Heart right ventricle (tissue), 16 donors: ENCODE data around the gene CDC42BPA. TPM values are rescaled to one million over a fixed set of nuclear protein-coding genes. Genes with fewer than 3 reads are reported as not detected.

Source experiments
- ATAC-seq, 8 donors: fragments of 200-7000 bp; cut with Tn5 transposase; one replicate each; pipeline ENCODE4 v1.9.1; 2020; ENCODE audit warnings: mild to moderate bottlenecking in 8 of 8, moderate library complexity in 8 of 8, moderate number of reproducible peaks in 1 of 8
- DNase-seq, 2 donors: peaks; one replicate each; pipeline ENCODE4 v3.0.0-alpha.2; 2020
- H3K27ac ChIP-seq, 10 donors: fragments of 200-600 bp; sonication (generic) in 2 of 10; one replicate each; pipeline versions ENCODE4 v1.5.0 to v1.8.0; 2020 to 2022; ENCODE audit warnings: mild to moderate bottlenecking in 3 of 10
- H3K27me3 ChIP-seq, 7 donors: fragments of 200-600 bp; one replicate each; pipeline ENCODE4 v1.8.0; 2021 to 2022; ENCODE audit warnings: mild to moderate bottlenecking in 2 of 7
- H3K36me3 ChIP-seq, 9 donors: fragments of 200-600 bp; sonication (generic) in 1 of 9; one replicate each; pipeline versions ENCODE4 v1.5.0 to v1.8.0; 2020 to 2022; ENCODE audit warnings: mild to moderate bottlenecking in 2 of 9
- H3K4me1 ChIP-seq, 9 donors: fragments of 200-600 bp; sonication (generic) in 1 of 9; one replicate each; pipeline versions ENCODE4 v1.5.0 to v1.8.0; 2020 to 2022; ENCODE audit warnings: mild to moderate bottlenecking in 4 of 9
- H3K4me3 ChIP-seq, 10 donors: fragments of 200-600 bp; sonication (generic) in 2 of 10; one replicate each; pipeline versions ENCODE4 v1.5.0 to v1.8.0; 2020 to 2022; ENCODE audit warnings: mild to moderate bottlenecking in 7 of 10, moderate library complexity in 2 of 10
- H3K9me3 ChIP-seq, 11 donors: fragments of 200-600 bp in 10 of 11; sonication (generic) in 2 of 11; one replicate each; pipeline versions ENCODE4 v1.5.0 to v1.8.0; 2013 to 2022; ENCODE audit warnings: mild to moderate bottlenecking in 2 of 11, control low read depth in 1 of 11, moderate library complexity in 1 of 11
- CTCF ChIP-seq, 9 donors: fragments of 200-600 bp; sonication (generic) in 2 of 9; IDR thresholded peaks; one replicate each; pipeline versions ENCODE4 v1.5.0 to v1.8.0; 2021 to 2022; ENCODE audit warnings: antibody characterized with exemption in 9 of 9, mild to moderate bottlenecking in 5 of 9, moderate library complexity in 1 of 9
- WGBS, 2 donors: extraction: QIAGEN DNeasy Blood & Tissue Kit; methylation state at CpG; one replicate each; pipeline ENCODE4 v1.1.7; 2013; ENCODE audit warnings: inconsistent platforms in 1 of 2; 5-methylcytosine and 5-hydroxymethylcytosine counted together
- intact Hi-C, 10 donors: fragments of 100-400 bp; cut with DNase I; formaldehyde crosslinking; loops; one replicate each; pipeline versions ENCODE4 v1.11.1 to v1.14.2; 2022
- polyA plus RNA-seq, 2 donors: library from polyadenylated mRNA; stranded (reverse); fragments of 200-250 nt; gene quantifications; one replicate each; pipeline ENCODE4 v1.2.3, GENCODE V29; 2013
- total RNA-seq, 10 donors: library from RNA; stranded (reverse); fragmentation: NEBNext Ultra II Directional in 3 of 10; extraction: Animal tissue kit (Norgen Biotek cat#: 25700) in 3 of 10; gene quantifications; one replicate each; pipeline versions ENCODE4 v1.2.1 to v1.2.4, GENCODE V29; 2021 to 2023
- donor health status: Arrhythmogenic right ventricular cardiomyopathy.
- donor health status: ischemic (EF 13 %, LVEDD 7.1; RV severe dilation, severe dysfunction).
- donor health status: healthy with polysubstance abuse.
- donor health status: DM: no; HTN: yes; CAD: no.
- donor health status: DM: no; HTN: no; CAD: no.
- donor health status: ischemic (EF 25% LVEDD 6.9; RV normal size, moderate dysfunction).
- donor health status: ischemic (EF 25% LVEDD 5.7; RV mildly dilated, moderate dysfunction).
- donor health status: healthy.
- donor health status: DM: yes; HTN: yes; CAD: no.
- donor health status: Ischemic cardiomyopathy.
- donor health status: ischemic (EF 35%, LVEDD 5.7; RV mildly dilated, moderate dysfunction).
- donor health status: nonischemic (EF 11% LVEDD 7.7; RV severe dilation, severe dysfunction).
- donor health status: DM: yes; HTN: yes; CAD: no.
- donor health status: PGD.
- donor health status: ischemic (EF 29% LVEDD 5.4; RV normal size, mild dysfunction).
- donor health status: nonischemic (EF 23%, LVEDD 6.1; RV moderate dilation, normal function).

Gene CDC42BPA
- total and polyA plus RNA-seq, 12 donors, result 8.6 to 39.5 (median 31.5) TPM

GRCh38 chr1:227082999-227083746 lies 235.1 kb downstream of the CDC42BPA start:
- ATAC-seq, result no peak
- 97 to 98% methylated on average over 4 of the region's 4 CpGs for WGBS, 2 donors
- TF ChIP-seq CTCF (IDR thresholded peaks at IDR 0.05), result no peak
- intact Hi-C loops, result no loop called here
- peaks cover 0 to 20% (median 11%) of the 10 kb centered on the region in 11 donors for H3K9me3 ChIP-seq
- no peak overlapping the region for H3K4me3 ChIP-seq
- H3K27me3 ChIP-seq, result no peaks in the 10 kb centered on the region
- DNase-seq, result no peak
- no peak overlapping the region for H3K27ac ChIP-seq
- H3K4me1 ChIP-seq, result no peaks in the 10 kb centered on the region
- H3K36me3 ChIP-seq, result peaks cover 0 to 82% (median 9%) of the 10 kb centered on the region in 9 donors

GRCh38 chr1:227077783-227078182 lies 240.5 kb downstream of the CDC42BPA start:
- DNase-seq, result no peak
- no peak overlapping the region for H3K4me3 ChIP-seq
- H3K27ac ChIP-seq, result no peak overlapping the region
- peaks cover 0 to 2% (median 0%) of the 10 kb centered on the region in 11 donors for H3K9me3 ChIP-seq
- ATAC-seq, result no peak
- no peaks in the 10 kb centered on the region for H3K27me3 ChIP-seq
- H3K36me3 ChIP-seq, result peaks cover 0 to 62% (median 0%) of the 10 kb centered on the region in 9 donors
- intact Hi-C loops, result no loop called here
- no peak for TF ChIP-seq CTCF (IDR thresholded peaks at IDR 0.05)
- H3K4me1 ChIP-seq, result no peaks in the 10 kb centered on the region

- Histone ChIP-seq H3K36me3 (peaks cover 0 to 83% (median 10%) of the 10 kb centered on the region in 9 donors), H3K27me3 (no peaks in the 10 kb centered on the region), H3K4me3 (no peak overlapping the region), H3K27ac (no peak overlapping the region), H3K4me1 (peaks cover 0 to 7% (median 0%) of the 10 kb centered on the region in 9 donors), H3K9me3 (no peaks in the 10 kb centered on the region)
- ATAC-seq (no peak), DNase-seq (no peak)
- 90 to 93% methylated on average over 4 of the region's 4 CpGs for WGBS, 2 donors
- TF ChIP-seq CTCF (IDR thresholded peaks at IDR 0.05), result no peak
- intact Hi-C loops, result no loop called here
Observed at GRCh38 chr1:227073786-227074185, 244.5 kb downstream of the CDC42BPA start.

GRCh38 chr1:227072991-227073390 lies 245.3 kb downstream of the CDC42BPA start:
- Histone ChIP-seq H3K4me3 (no peak overlapping the region), H3K9me3 (no peaks in the 10 kb centered on the region), H3K27me3 (no peaks in the 10 kb centered on the region), H3K27ac (no peak overlapping the region), H3K36me3 (peaks cover 0 to 80% (median 10%) of the 10 kb centered on the region in 9 donors), H3K4me1 (peaks cover 0 to 7% (median 0%) of the 10 kb centered on the region in 9 donors)
- DNase-seq (no peak), ATAC-seq (no peak)
- intact Hi-C loops, result no loop called here
- no peak for TF ChIP-seq CTCF (IDR thresholded peaks at IDR 0.05)
- WGBS, 2 donors, result 90 to 91% methylated on average over 2 of the region's 2 CpGs
